GM18526 (cell line): Measurements from ENCODE around the gene DAB1.

ENCODE experiments used
- POLR2A ChIP-seq: IDR thresholded peaks from 3 replicates; pipeline ENCODE4 v1.6.1; 2011; ENCODE audit not compliant: insufficient read length; ENCODE audit errors: extremely low read depth

The DAB1 gene

GRCh38 chr1:57345916-57346315 lies 77.9 kb downstream of the DAB1 start:
- no peak for TF ChIP-seq POLR2A

- TF ChIP-seq POLR2A: no peak
Observed at GRCh38 chr1:57344265-57344664, 79.6 kb downstream of the DAB1 start.

- TF ChIP-seq POLR2A: no peak
Observed at GRCh38 chr1:57341721-57342120, 82.1 kb downstream of the DAB1 start.

- TF ChIP-seq POLR2A: no peak
Observed at GRCh38 chr1:57340334-57341070, 83.4 kb downstream of the DAB1 start.

GRCh38 chr1:57337623-57338022 lies 86.2 kb downstream of the DAB1 start:
- no peak for TF ChIP-seq POLR2A

- TF ChIP-seq POLR2A: no peak
Observed at GRCh38 chr1:57336793-57337192, 87.1 kb downstream of the DAB1 start.

- TF ChIP-seq POLR2A: no peak
Observed at GRCh38 chr1:57331620-57332019, 92.2 kb downstream of the DAB1 start.

GRCh38 chr1:57329937-57330336 lies 93.9 kb downstream of the DAB1 start:
- no peak for TF ChIP-seq POLR2A

GRCh38 chr1:57329001-57329527 lies 94.8 kb downstream of the DAB1 start:
- no peak for TF ChIP-seq POLR2A

- no peak for TF ChIP-seq POLR2A
Observed at GRCh38 chr1:57327946-57328345, 95.9 kb downstream of the DAB1 start.

- no peak for TF ChIP-seq POLR2A
Observed at GRCh38 chr1:57327336-57327735, 96.5 kb downstream of the DAB1 start.

GRCh38 chr1:57325536-57325935 lies 98.3 kb downstream of the DAB1 start:
- no peak for TF ChIP-seq POLR2A

GRCh38 chr1:57325117-57325516 lies 98.7 kb downstream of the DAB1 start:
- TF ChIP-seq POLR2A: no peak

- TF ChIP-seq POLR2A: no peak
Observed at GRCh38 chr1:57324388-57324787, 99.5 kb downstream of the DAB1 start.

- TF ChIP-seq POLR2A: no peak
Observed at GRCh38 chr1:57321776-57322175, 102.1 kb downstream of the DAB1 start.

- TF ChIP-seq POLR2A: no peak
Observed at GRCh38 chr1:57319791-57320190, 104.1 kb downstream of the DAB1 start.

- no peak for TF ChIP-seq POLR2A
Observed at GRCh38 chr1:57319165-57319564, 104.7 kb downstream of the DAB1 start.
